ENCODE measurements around the gene BHLHE23. TPM values are rescaled to one million over a fixed set of nuclear protein-coding genes. Genes with fewer than 3 reads are reported as not detected.

The BHLHE23 gene
- total and polyA plus RNA-seq, 2 donors (not counting 1 experiment from before 2014, with no cell fraction given), result not detected

DNA sequence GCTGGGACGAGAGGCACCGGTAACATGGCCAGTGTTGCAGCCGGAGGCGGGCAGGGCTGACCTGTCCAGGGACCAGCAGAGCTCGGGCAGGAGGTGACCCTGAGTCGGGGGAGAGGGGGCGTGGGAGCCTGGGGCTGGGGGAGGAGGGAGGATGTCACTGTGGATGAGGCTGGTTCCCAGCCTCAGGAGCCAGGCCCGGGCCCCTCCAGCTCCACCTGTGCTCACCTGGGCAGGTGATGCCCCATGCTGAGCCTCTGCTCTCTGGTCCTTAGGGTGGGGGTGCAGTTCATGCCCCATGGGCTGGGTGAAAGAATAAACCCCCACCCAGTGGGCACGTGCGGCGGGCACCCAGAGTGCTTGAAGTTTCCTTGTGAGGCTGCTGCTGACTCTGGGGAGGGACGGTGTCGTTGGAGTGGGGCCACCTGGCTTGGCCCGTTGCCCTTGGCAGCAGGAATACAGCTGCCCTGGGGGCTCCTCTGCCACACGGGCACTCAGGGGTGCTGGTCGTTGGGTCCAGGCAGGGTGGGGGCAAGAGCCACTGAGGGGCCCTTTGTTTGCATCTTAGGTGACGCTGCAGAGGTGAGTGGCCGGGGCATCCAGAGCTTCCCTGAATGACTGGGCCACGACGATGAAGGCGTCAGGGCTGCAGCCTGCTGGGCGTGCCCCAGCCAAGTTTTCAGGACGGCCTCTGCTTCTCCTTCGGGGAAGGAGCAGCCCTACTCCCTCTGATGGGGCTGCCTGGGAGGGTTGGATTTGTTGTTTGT lies 24.7 kb upstream of the BHLHE23 start:
- no peak for DNase-seq (ENCODE audit: low read depth in 2 of 2)
- H3K79me2 ChIP-seq (ENCODE audit: control insufficient read depth, insufficient read depth, low read length), result no peaks in the 10 kb centered on the region
- no peak overlapping the region for H3K9ac ChIP-seq (ENCODE audit: insufficient read depth, low read length)
- H4K20me1 ChIP-seq (ENCODE audit: control insufficient read depth, extremely low read depth, insufficient read depth, low read length), result no peaks in the 10 kb centered on the region
- no peaks in the 10 kb centered on the region for H3K4me1 ChIP-seq (ENCODE audit: control insufficient read depth, extremely low read depth, insufficient read depth, low read length)
- H2AFZ ChIP-seq (ENCODE audit: low read length), result no peak overlapping the region
- H3K4me3 ChIP-seq (replicated peaks in 1 of 4; ENCODE audit: control extremely low read depth in 1 of 4, insufficient read depth in 1 of 4, low read depth in 3 of 4, low read length in 4 of 4), result no peak overlapping the region
- H3K4me2 ChIP-seq (ENCODE audit: extremely low read depth, insufficient read depth, low read length), result no peak overlapping the region
- H3K27me3 ChIP-seq (ENCODE audit: control insufficient read depth, insufficient read depth, low read length), result peaks cover 17% of the 10 kb centered on the region
- no peak for TF ChIP-seq EZH2 (IDR thresholded peaks at IDR 0.05; ENCODE audit: low read length, missing control alignments)
- TF ChIP-seq CTCF (conservative IDR thresholded peaks at IDR 0.05 in 1 of 2, IDR thresholded peaks at IDR 0.05 in 1 of 2; ENCODE audit: low read depth in 1 of 2, low read length in 2 of 2), result no peak
- H3K27ac ChIP-seq (ENCODE audit: insufficient read depth, low read length), result no peak overlapping the region
- H3K9me3 ChIP-seq (ENCODE audit: control insufficient read depth, insufficient read depth, low read depth, low read length), result no peaks in the 10 kb centered on the region
- H3K36me3 ChIP-seq (ENCODE audit: control insufficient read depth, insufficient read depth, low read length), result no peaks in the 10 kb centered on the region

DNA sequence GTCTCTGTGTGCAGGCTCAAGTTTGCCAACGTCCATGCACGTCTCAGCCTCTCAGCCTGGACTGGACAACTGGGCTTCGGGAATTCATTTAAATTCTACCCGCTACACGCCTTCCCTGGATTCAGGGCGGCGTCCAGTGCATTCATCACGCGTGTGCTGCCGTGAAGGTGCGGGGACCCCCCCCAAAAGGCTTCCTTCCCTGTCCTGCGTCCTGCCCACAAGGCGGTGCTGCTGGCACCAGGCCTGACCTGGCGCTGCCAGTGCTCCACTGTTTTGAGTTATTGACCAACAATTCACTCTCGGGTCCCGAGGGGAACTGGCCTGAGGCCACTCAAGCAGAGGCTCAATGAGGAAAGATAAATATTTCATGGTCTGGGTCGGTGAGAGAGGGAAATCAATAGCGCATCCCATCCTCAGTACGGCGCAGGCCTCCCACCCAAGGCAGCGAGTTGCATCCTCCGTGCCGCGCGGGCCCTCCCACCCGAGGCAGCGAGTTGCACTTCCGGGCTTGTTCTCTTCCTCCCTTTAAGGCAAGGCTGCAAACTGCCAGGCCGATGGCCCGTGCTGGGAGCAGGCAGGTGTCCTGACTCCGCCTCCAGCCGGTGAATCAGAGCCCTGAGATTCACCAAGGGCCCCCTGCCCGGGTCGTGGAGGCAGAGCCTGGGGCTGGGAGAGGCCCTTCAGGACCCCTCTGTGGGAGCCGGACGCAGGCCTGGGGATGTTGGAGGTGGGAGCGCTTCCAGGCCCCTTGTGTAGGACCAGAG lies 22.8 kb upstream of the BHLHE23 start:
- H4K20me1 ChIP-seq (ENCODE audit: control insufficient read depth, extremely low read depth, insufficient read depth, low read length), result no peaks in the 10 kb centered on the region
- H3K9ac ChIP-seq (ENCODE audit: insufficient read depth, low read length), result no peak overlapping the region
- no peak overlapping the region for H3K27ac ChIP-seq (ENCODE audit: insufficient read depth, low read length)
- no peaks in the 10 kb centered on the region for H3K4me1 ChIP-seq (ENCODE audit: control insufficient read depth, extremely low read depth, insufficient read depth, low read length)
- H3K9me3 ChIP-seq (ENCODE audit: control insufficient read depth, insufficient read depth, low read depth, low read length), result no peaks in the 10 kb centered on the region
- peaks cover 30% of the 10 kb centered on the region for H3K27me3 ChIP-seq (ENCODE audit: control insufficient read depth, insufficient read depth, low read length)
- DNase-seq (ENCODE audit: low read depth in 2 of 2), result no peak
- no peak for TF ChIP-seq CTCF (conservative IDR thresholded peaks at IDR 0.05 in 1 of 2, IDR thresholded peaks at IDR 0.05 in 1 of 2; ENCODE audit: low read depth in 1 of 2, low read length in 2 of 2)
- no peak for TF ChIP-seq EZH2 (IDR thresholded peaks at IDR 0.05; ENCODE audit: low read length, missing control alignments)
- H3K79me2 ChIP-seq (ENCODE audit: control insufficient read depth, insufficient read depth, low read length), result no peaks in the 10 kb centered on the region
- no peaks in the 10 kb centered on the region for H3K36me3 ChIP-seq (ENCODE audit: control insufficient read depth, insufficient read depth, low read length)
- H3K4me2 ChIP-seq (ENCODE audit: extremely low read depth, insufficient read depth, low read length), result no peak overlapping the region
- no peak overlapping the region for H3K4me3 ChIP-seq (replicated peaks in 1 of 4; ENCODE audit: control extremely low read depth in 1 of 4, insufficient read depth in 1 of 4, low read depth in 3 of 4, low read length in 4 of 4)
- H2AFZ ChIP-seq (ENCODE audit: low read length), result no peak overlapping the region

- Histone ChIP-seq H2AFZ (ENCODE audit: low read length) (no peak overlapping the region), H3K79me2 (ENCODE audit: control insufficient read depth, insufficient read depth, low read length) (no peaks in the 10 kb centered on the region), H3K4me3 (replicated peaks in 1 of 4; ENCODE audit: control extremely low read depth in 1 of 4, insufficient read depth in 1 of 4, low read depth in 3 of 4, low read length in 4 of 4) (no peak overlapping the region), H3K9ac (ENCODE audit: insufficient read depth, low read length) (no peak overlapping the region), H3K27me3 (ENCODE audit: control insufficient read depth, insufficient read depth, low read length) (peaks cover 34% of the 10 kb centered on the region), H3K9me3 (ENCODE audit: control insufficient read depth, insufficient read depth, low read depth, low read length) (no peaks in the 10 kb centered on the region), H3K4me1 (ENCODE audit: control insufficient read depth, extremely low read depth, insufficient read depth, low read length) (no peaks in the 10 kb centered on the region), H4K20me1 (ENCODE audit: control insufficient read depth, extremely low read depth, insufficient read depth, low read length) (no peaks in the 10 kb centered on the region), H3K36me3 (ENCODE audit: control insufficient read depth, insufficient read depth, low read length) (no peaks in the 10 kb centered on the region), H3K4me2 (ENCODE audit: extremely low read depth, insufficient read depth, low read length) (no peak overlapping the region), H3K27ac (ENCODE audit: insufficient read depth, low read length) (no peak overlapping the region)
- TF ChIP-seq CTCF (conservative IDR thresholded peaks at IDR 0.05 in 1 of 2, IDR thresholded peaks at IDR 0.05 in 1 of 2; ENCODE audit: low read depth in 1 of 2, low read length in 2 of 2) (no peak), EZH2 (IDR thresholded peaks at IDR 0.05; ENCODE audit: low read length, missing control alignments) (no peak)
- no peak for DNase-seq (ENCODE audit: low read depth in 2 of 2)
Observed at GRCh38 chr20:63028461-63028921, 21.7 kb upstream of the BHLHE23 start.
